Endometrial microvascular endothelial cells (primary cell): ENCODE measurements around the gene NR1I2. TPM values are rescaled to one million over a fixed set of nuclear protein-coding genes. Genes with fewer than 3 reads are reported as not detected.

Experiments used
- in situ Hi-C: cut with HindIII; loops from 2 replicates; pipeline ENCODE4 v1.10.0; 2017; ENCODE audit warnings: low sequenced_read_pairs, low pct_unique_long_range_greater_than_20kb; ENCODE audit errors: inconsistent ontology term
- total RNA-seq: library from RNA; depleted of rRNA; stranded (reverse); fragments of >200 nt; gene quantifications from one replicate; pipeline ENCODE4 v1.2.3, GENCODE V29; 2015; ENCODE audit errors: inconsistent ontology term

Gene NR1I2
- total RNA-seq, result not detected

- in situ Hi-C loops, result no loop called here
Measured at GRCh38 chr3:119781330-119782198, at the start of gene NR1I2. Gene NR1I2, plus strand, starts transcription at chr3:119782101.

GRCh38 chr3:119733812-119734211 lies 48.1 kb upstream of the NR1I2 start:
- in situ Hi-C loops, result no loop called here

GRCh38 chr3:119738741-119739140 lies 43.2 kb upstream of the NR1I2 start:
- in situ Hi-C loops, result no loop called here

- in situ Hi-C loops, result no loop called here
Measured at GRCh38 chr3:119741657-119742590, 40.0 kb upstream of the NR1I2 start.

- in situ Hi-C loops, result no loop called here
Measured at GRCh38 chr3:119743921-119744320, 38.0 kb upstream of the NR1I2 start.

GRCh38 chr3:119745942-119746341 lies 36.0 kb upstream of the NR1I2 start:
- in situ Hi-C loops, result no loop called here

GRCh38 chr3:119746423-119746822 lies 35.5 kb upstream of the NR1I2 start:
- in situ Hi-C loops, result no loop called here

GRCh38 chr3:119747357-119747756 lies 34.5 kb upstream of the NR1I2 start:
- in situ Hi-C loops, result no loop called here

- in situ Hi-C loops, result no loop called here
Measured at GRCh38 chr3:119748991-119749390, 32.9 kb upstream of the NR1I2 start.

- in situ Hi-C loops, result no loop called here
Measured at GRCh38 chr3:119751423-119751822, 30.5 kb upstream of the NR1I2 start.

GRCh38 chr3:119759962-119760361 lies 21.9 kb upstream of the NR1I2 start:
- in situ Hi-C loops, result no loop called here

- in situ Hi-C loops, result no loop called here
Measured at GRCh38 chr3:119762876-119763275, 19.0 kb upstream of the NR1I2 start.

- in situ Hi-C loops, result no loop called here
Measured at GRCh38 chr3:119763466-119763865, 18.4 kb upstream of the NR1I2 start.

GRCh38 chr3:119765239-119765638 lies 16.7 kb upstream of the NR1I2 start:
- in situ Hi-C loops, result no loop called here

GRCh38 chr3:119767936-119768601 lies 13.8 kb upstream of the NR1I2 start:
- in situ Hi-C loops, result no loop called here

GRCh38 chr3:119768668-119769393 lies 13.1 kb upstream of the NR1I2 start:
- in situ Hi-C loops, result no loop called here

GRCh38 chr3:119769394-119770149 lies 12.3 kb upstream of the NR1I2 start:
- in situ Hi-C loops, result no loop called here

- in situ Hi-C loops, result no loop called here
Measured at GRCh38 chr3:119774444-119774843, 7.5 kb upstream of the NR1I2 start.
